Stimulated activated naive CD8-positive, alpha-beta T cell treated with anti-CD3 and anti-CD28 coated beads, Interleukin-15, amount 100 ng/mL, for 72 hours (primary cell): Measurements from ENCODE around the gene MEPCE.

Experiments
- ATAC-seq: fragments of 150-1000 bp; cut with Tn5 transposase; 2 replicates; pipeline ENCODE4 v1.10.0; 2021; ENCODE audit warnings: mild to moderate bottlenecking, moderate library complexity
- DNase-seq, 2 donors: peaks; one replicate each; pipeline ENCODE4 v3.0.0; 2021 to 2022
- H3K27ac Mint-ChIP-seq, 2 donors: one replicate each; pipeline ENCODE4 v1.8.0; 2022; ENCODE audit warnings: mild to moderate bottlenecking in 2 of 2, mixed read lengths in 2 of 2, moderate library complexity in 2 of 2
- H3K27me3 Mint-ChIP-seq: one replicate; pipeline ENCODE4 v1.8.0; 2022; ENCODE audit warnings: mixed read lengths
- H3K4me1 Mint-ChIP-seq: one replicate; pipeline ENCODE4 v1.8.0; 2022; ENCODE audit warnings: mild to moderate bottlenecking, mixed read lengths
- H3K4me3 Mint-ChIP-seq, 2 donors: one replicate each; pipeline ENCODE4 v1.8.0; 2022; ENCODE audit warnings: mild to moderate bottlenecking in 2 of 2, mixed read lengths in 2 of 2, moderate library complexity in 1 of 2
- H3K9me3 Mint-ChIP-seq, 2 donors: one replicate each; pipeline ENCODE4 v1.8.0; 2022; ENCODE audit warnings: mixed read lengths in 2 of 2

Gene MEPCE

GRCh38 chr7:100476903-100477870, 47.6 kb downstream of the MEPCE start:
- Mint-ChIP-seq H3K9me3 (no peaks in the 10 kb centered on the region), H3K27me3 (no peaks in the 10 kb centered on the region), H3K4me3 (peak overlapping the region; percentile 91 to 97), H3K27ac (peak overlapping the region; percentile 86 to 93), H3K4me1 (peaks cover 57% of the 10 kb centered on the region)
- DNase-seq (peak; percentile 59 to 69), ATAC-seq (peak; percentile 17)

GRCh38 chr7:100477871-100478267, 48.2 kb downstream of the MEPCE start:
- Mint-ChIP-seq H3K9me3 (no peaks in the 10 kb centered on the region), H3K4me3 (peak overlapping the region; percentile 91 to 97), H3K27me3 (no peaks in the 10 kb centered on the region), H3K27ac (peak overlapping the region in 1 of 2 donors; percentile 91), H3K4me1 (peaks cover 57% of the 10 kb centered on the region)
- DNase-seq (peak in 1 of 2 donors; percentile 38), ATAC-seq (no peak)

GRCh38 chr7:100478958-100479660, 49.5 kb downstream of the MEPCE start, which contains the start of gene TSC22D4:
TSC22D4 (minus strand) TSS chr7:100479214; CDS start chr7:100478038, 1,176 bp downstream.
- Mint-ChIP-seq H3K4me1 (peaks cover 46% of the 10 kb centered on the region), H3K4me3 (peak within 1 kb of the TSS; percentile 91 to 97), H3K27me3 (no peaks in the 10 kb centered on the region), H3K27ac (peak within 1 kb of the TSS; percentile 94 to 97), H3K9me3 (no peaks in the 10 kb centered on the region)
- DNase-seq (peak; percentile 95 to 97), ATAC-seq (peak; percentile 81)

- Mint-ChIP-seq H3K9me3 (no peaks in the 10 kb centered on the region), H3K4me3 (no peak overlapping the region), H3K27me3 (no peaks in the 10 kb centered on the region), H3K27ac (no peak overlapping the region), H3K4me1 (peaks cover 22% of the 10 kb centered on the region)
- DNase-seq (no peak), ATAC-seq (no peak)
Observed at GRCh38 chr7:100481466-100481865, 51.8 kb downstream of the MEPCE start.

- Mint-ChIP-seq H3K9me3 (no peaks in the 10 kb centered on the region), H3K4me3 (peak overlapping the region; percentile 88 to 95), H3K27ac (peak overlapping the region; percentile 72 to 88), H3K4me1 (peaks cover 15% of the 10 kb centered on the region), H3K27me3 (no peaks in the 10 kb centered on the region)
- DNase-seq (no peak), ATAC-seq (no peak)
Observed at GRCh38 chr7:100482728-100483089, 53.1 kb downstream of the MEPCE start.

- no peaks in the 10 kb centered on the region for H3K9me3 Mint-ChIP-seq
- H3K4me1 Mint-ChIP-seq = peaks cover 15% of the 10 kb centered on the region
- no peaks in the 10 kb centered on the region for H3K27me3 Mint-ChIP-seq
- ATAC-seq (peak; percentile 71), DNase-seq (peak; percentile 84 to 93)
- peak overlapping the region; percentile 88 to 95 for H3K4me3 Mint-ChIP-seq
- peak overlapping the region in 1 of 2 donors; percentile 72 for H3K27ac Mint-ChIP-seq
Observed at GRCh38 chr7:100483090-100483721, 53.6 kb downstream of the MEPCE start.
